Suppressor macrophage treated with lipopolysaccharide for 4 hours (primary cell): ENCODE measurements around the gene SLC26A8.

ENCODE experiments used
- DNase-seq: peaks from one replicate; pipeline ENCODE4 v3.0.0-alpha.2; 2020

Gene SLC26A8

GRCh38 chr6:36023996-36024795 is at the start of gene SLC26A8:
Gene SLC26A8, minus strand, starts transcription at chr6:36024641. Its CDS starts 4,934 bp downstream, at chr6:36019707.
- no peak for DNase-seq

- DNase-seq, result no peak
These were observed 49.1 kb upstream of the SLC26A8 start for GRCh38 chr6:36073587-36073986.

GRCh38 chr6:36072681-36073080 is 48.2 kb upstream of the SLC26A8 start:
- no peak for DNase-seq

- no peak for DNase-seq
These were observed 47.3 kb upstream of the SLC26A8 start for GRCh38 chr6:36071714-36072113.

GRCh38 chr6:36071281-36071680 is 46.8 kb upstream of the SLC26A8 start:
- no peak for DNase-seq

GRCh38 chr6:36070252-36070651 is 45.8 kb upstream of the SLC26A8 start:
- no peak for DNase-seq

- DNase-seq, result no peak
These were observed 45.1 kb upstream of the SLC26A8 start for GRCh38 chr6:36069573-36069972.

- DNase-seq, result no peak
These were observed 44.1 kb upstream of the SLC26A8 start for GRCh38 chr6:36068586-36068985.

GRCh38 chr6:36068012-36068392 is 43.6 kb upstream of the SLC26A8 start:
- peak; percentile 11 for DNase-seq

- DNase-seq, result no peak
These were observed 43.1 kb upstream of the SLC26A8 start for GRCh38 chr6:36067374-36068011.

GRCh38 chr6:36066817-36067216 is 42.4 kb upstream of the SLC26A8 start:
- no peak for DNase-seq

GRCh38 chr6:36065916-36066315 is 41.5 kb upstream of the SLC26A8 start:
- DNase-seq, result no peak

GRCh38 chr6:36064770-36065396 is 40.4 kb upstream of the SLC26A8 start:
- no peak for DNase-seq

- DNase-seq, result no peak
These were observed 39.0 kb upstream of the SLC26A8 start for GRCh38 chr6:36063318-36064060.

- DNase-seq, result no peak
These were observed 37.8 kb upstream of the SLC26A8 start for GRCh38 chr6:36062247-36062646.

GRCh38 chr6:36061236-36061635 is 36.8 kb upstream of the SLC26A8 start:
- DNase-seq, result no peak

GRCh38 chr6:36056178-36056577 is 31.7 kb upstream of the SLC26A8 start:
- no peak for DNase-seq

GRCh38 chr6:36054956-36055355 is 30.5 kb upstream of the SLC26A8 start:
- no peak for DNase-seq

GRCh38 chr6:36054415-36054814 is 30.0 kb upstream of the SLC26A8 start:
- DNase-seq, result no peak

- DNase-seq, result no peak
These were observed 29.4 kb upstream of the SLC26A8 start for GRCh38 chr6:36053878-36054277.

GRCh38 chr6:36052097-36052496 is 27.7 kb upstream of the SLC26A8 start:
- no peak for DNase-seq

- DNase-seq, result no peak
These were observed 26.7 kb upstream of the SLC26A8 start for GRCh38 chr6:36050947-36051710.

- DNase-seq, result no peak
These were observed 25.9 kb upstream of the SLC26A8 start for GRCh38 chr6:36050305-36050704.
